ENCODE measurements around the gene ZBTB22.
A peak's percentile ranks its signal among the peaks of the same experiment; 100 is the strongest.
"Not testable (repeated sequence)": the region's sequence is repeated elsewhere in the genome, so short reads cannot be mapped to it uniquely, and the experiment has no call there.

Gene ZBTB22, protein sequence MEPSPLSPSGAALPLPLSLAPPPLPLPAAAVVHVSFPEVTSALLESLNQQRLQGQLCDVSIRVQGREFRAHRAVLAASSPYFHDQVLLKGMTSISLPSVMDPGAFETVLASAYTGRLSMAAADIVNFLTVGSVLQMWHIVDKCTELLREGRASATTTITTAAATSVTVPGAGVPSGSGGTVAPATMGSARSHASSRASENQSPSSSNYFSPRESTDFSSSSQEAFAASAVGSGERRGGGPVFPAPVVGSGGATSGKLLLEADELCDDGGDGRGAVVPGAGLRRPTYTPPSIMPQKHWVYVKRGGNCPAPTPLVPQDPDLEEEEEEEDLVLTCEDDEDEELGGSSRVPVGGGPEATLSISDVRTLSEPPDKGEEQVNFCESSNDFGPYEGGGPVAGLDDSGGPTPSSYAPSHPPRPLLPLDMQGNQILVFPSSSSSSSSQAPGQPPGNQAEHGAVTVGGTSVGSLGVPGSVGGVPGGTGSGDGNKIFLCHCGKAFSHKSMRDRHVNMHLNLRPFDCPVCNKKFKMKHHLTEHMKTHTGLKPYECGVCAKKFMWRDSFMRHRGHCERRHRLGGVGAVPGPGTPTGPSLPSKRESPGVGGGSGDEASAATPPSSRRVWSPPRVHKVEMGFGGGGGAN

DNA sequence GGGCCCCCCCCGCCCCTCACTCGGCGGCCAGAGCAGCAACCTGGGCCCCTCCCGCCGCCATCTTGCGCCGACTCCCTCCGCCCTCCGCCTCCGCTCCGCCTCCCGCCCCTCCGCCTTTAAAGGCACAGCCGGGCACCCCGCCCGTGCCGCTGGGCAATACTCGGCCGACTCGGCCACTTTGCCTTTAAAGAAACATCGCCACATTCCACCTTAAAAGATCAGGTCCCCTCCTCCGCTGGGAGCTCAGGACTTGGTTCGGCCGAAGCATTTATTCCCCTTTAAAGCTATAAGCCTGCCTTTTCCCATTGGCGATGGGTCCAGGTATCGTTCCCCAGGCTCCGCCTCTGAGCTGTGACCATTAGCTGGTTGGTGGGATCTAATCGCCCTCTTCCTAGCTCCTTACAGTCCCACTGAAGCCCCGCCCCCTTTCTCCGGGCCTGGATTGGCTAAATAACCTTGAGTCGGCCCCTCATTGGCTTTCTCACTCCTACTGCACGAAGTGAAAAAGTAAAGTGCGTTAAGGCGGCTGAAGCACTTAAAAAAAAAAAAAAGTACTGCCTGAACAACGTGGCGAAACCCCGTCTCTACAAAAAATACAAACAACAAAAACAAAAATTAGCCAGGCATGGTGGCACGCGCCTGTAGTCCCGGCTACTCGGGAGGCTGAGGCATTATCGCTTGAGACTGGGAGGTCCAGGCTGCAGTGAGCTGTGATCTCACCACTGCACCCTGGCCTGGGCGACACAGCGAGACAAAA lies at the start of gene ZBTB22:
TSS of gene ZBTB22 (minus strand) at position 76 of the 757 bp plus-strand sequence. CDS start 828 bp downstream, outside the sequence.
- peak; percentile 94 for FAIRE-seq
- DNase-seq (ENCODE audit: insufficient read length, low spot score) = peak; percentile 72

DNA sequence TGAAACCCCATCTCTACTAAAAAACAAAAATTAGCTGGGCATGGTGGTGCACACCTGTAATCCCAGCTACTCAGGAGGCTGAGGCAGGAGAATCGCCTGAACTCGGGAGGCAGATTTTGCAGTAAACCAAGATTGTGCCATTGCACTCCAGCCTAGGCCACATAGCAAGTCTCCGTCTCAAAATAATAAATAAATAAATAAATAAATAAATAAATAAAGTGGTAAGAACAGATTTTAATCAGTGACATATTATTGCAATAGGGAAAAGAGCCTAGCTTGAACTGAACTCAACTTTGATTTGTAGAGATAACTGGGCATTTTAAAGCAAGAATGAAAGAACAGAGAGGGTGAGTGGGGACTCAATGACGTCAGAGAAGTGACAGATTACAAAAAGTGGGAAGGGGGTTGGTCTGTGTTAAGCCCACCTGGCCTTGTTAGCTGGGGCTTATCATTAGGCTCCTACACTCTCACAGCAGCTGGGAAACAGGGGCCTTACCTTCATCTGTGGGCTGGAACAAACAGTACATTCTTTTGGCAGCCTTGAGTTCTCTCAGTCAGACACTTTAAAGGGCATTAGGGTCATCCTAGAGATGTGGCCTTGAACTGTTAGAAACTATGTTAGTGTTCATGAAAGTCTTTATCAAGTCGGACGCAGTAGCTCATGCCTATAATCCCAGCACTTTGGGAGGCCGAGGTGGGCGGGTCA lies 49.6 kb upstream of the ZBTB22 start:
- FAIRE-seq (no peak), DNase-seq (ENCODE audit: insufficient read length, low spot score) (no peak)

DNA sequence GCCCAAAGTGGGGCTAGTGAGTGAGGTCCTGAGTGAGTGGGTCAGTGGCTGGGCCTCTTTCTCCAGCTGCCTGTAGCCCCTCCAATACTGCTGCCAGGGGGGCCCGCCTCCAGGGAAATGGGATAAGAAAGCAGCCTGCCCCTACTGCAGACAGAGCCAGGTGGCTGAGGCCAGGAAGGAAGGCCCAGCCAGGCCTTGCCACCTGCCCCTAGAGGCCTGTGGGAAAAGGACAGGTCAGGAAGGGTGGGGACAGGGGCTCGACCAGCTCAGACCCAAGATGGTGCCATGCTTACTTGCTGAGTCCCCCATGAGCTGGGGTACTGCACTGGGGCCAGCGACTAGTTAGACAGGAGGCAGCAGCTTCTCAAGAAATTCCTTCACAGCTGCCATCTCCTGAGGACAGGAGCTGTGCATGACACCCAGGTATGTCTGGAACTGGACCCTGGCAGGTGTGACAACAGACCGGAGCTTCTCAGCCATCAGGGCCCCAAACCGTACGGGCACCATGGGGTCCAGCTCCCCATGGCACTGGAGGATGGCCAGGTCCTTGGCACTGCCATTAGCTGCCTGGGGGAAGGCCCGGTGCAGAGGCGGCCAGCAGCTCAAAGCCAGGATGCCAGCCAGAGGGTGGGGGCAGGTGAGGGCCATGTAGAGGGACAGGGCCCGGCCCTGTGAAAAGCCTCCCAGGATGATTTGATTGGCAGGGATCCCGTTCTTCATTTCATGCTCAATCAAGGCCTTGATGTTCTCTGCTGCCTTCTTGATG lies 47.8 kb upstream of the ZBTB22 start:
- not testable (repeated sequence) for FAIRE-seq; DNase-seq (ENCODE audit: insufficient read length, low spot score)

DNA sequence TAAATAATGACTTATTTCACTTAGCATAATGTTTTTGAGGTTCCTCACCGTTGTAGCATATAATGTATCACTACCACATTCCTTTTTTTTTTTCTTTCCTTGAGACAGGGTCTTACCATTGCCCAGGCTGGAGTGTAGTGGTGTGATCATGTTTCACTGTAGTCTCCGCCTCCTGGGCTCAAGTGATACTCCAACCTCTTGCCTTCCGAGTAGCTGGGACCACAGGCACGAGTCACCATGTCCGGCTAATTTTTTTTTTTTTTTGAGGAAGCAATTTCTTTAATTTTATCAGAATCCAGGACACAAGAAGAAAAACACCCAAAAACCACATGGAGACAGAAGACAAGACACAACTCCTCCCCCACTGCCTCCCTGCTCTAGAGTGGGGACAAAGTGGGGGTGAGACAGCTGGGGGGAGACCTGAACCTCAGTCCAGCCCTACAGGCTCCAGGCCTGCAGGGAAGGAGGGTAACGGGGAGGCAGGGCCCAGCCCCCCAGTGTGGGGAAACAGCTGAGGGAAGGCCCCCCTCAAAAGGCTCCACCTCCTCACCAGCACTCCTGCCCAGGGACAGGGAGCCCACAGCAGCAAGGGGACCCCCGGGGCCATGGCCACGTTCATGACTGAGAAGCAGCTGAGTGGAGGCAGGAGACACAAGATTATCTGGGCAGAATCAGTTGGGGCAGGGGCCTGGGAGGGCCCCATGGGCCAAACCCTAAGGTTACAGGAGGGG lies 47.1 kb upstream of the ZBTB22 start:
- not testable (repeated sequence) for FAIRE-seq; DNase-seq (ENCODE audit: insufficient read length, low spot score)

DNA sequence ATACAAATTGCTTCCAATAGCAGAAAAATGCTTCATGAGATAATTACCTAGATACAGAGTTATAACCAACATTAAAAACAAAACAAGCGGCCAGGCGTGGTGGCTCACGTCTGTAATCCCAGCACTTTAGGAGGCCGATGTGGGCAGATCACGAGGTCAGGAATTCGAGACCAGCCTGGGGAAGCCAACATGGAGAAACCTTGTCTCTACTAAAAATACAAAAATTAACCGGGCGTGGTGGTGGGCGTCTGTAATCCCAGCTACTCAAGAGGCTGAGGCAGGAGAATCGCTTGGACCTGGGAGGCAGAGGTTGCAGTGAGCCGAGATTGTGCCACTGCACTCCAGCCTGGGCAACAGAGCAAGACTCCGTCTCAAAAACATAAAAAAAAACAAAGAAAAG lies 45.9 kb upstream of the ZBTB22 start:
- DNase-seq (ENCODE audit: insufficient read length, low spot score); FAIRE-seq: not testable (repeated sequence)

DNA sequence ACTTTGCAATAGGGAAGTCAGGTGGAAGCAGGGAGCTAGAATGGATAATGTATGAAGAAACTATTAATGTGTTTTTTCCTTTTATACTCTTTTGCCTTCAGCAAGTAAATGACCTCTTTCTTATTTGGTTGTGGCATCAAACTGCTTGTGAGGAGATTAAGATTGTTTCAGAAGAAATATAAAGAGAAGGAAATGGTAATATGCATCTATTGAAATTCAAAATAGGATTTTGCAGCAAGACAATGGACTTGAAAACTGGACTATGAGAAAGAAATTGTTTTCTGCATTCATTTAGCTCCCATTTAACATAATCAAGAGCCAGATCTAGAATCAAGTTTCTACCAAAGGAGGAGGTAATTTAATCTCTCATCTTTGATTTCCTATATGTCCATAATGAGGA lies 41.8 kb upstream of the ZBTB22 start:
- DNase-seq (ENCODE audit: insufficient read length, low spot score) = no peak
- FAIRE-seq = no peak

DNA sequence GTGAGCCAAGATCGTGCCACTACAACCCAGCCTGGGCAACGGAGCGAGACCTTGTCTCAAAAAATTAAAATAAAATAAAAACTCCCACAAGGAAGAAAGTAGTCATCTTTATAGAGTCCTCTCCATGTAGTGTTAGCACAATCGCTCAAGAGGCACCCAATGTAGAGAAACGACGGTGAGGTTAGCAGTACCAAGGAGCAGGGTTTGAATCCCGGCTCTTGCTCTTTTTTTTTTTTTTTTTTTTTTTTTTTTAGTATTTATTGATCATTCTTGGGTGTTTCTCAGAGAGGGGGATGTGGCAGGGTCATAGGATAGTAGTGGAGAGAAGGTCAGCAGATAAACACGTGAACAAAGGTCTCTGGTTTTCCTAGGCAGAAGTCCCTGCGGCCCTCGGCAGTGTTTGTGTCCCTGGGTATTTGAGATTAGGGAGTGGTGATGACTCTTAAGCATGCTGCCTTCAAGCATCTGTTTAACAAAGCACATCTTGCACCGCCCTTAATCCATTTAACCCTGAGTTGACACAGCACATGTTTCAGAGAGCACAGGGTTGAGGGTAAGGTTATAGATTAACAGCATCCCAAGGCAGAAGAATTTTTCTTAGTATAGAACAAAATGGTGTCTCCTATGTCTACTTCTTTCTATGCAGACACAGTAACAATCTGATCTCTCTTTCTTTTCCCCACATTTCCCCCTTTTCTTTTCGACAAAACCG lies 39.8 kb upstream of the ZBTB22 start:
- not testable (repeated sequence) for DNase-seq (ENCODE audit: insufficient read length, low spot score); FAIRE-seq

DNA sequence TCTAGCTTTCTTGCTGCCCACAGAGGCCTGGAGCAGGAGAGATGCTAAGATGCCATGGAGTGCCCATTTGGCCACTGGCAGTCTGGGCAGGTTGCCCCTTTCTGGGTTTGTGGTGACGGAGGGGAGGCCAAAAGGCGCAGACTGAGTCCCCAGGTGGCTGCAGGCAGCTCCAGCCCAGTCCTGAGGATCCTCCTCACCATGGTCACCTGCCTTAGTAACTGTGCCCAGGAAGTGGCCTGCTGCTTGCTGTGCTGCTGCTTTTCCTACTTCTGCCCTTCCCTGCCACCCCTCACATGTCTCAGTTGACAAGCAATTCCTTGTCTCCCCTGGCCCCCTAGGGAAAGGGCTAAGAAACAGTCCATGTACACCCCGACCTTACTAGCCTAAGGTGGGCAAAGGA lies 38.8 kb upstream of the ZBTB22 start:
- FAIRE-seq = no peak
- DNase-seq (ENCODE audit: insufficient read length, low spot score) = no peak

DNA sequence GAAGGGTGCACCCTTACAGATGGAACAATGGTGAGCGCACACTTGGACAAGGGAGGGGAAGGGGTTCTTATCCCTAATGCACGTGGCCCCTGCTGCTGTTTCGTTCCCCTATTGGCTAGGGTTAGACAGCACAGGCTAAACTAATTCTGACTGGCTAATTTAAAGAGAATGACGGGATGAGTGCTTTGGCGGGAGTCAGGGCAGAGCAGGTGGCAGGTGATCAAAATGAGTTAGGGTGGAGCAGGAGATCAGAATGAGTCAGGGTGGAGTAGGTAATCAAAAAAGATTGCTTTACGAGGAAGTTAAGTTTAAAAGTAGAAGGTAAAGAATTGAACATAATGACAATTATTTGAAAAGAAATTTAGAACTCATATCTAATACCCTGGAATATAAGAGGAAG lies 38.3 kb upstream of the ZBTB22 start:
- not testable (repeated sequence) for FAIRE-seq; DNase-seq (ENCODE audit: insufficient read length, low spot score)

DNA sequence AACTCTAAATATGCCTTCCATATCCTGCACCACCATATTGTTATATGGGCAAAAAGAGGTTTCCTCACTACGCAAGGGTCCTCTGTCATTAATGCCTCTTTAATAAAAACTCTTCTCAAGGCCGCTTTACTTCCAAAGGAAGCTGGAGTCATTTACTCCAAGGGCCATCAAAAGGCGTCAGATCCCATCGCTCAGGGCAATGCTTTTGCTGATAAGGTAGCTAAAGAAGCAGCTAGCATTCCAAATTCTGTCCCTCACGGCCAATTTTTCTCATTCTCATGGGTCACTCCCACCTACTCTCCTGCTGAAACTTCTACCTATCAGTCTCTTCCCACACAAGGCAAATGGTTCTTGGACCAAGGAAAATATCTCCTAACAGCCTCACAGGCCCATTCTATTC lies 30.3 kb upstream of the ZBTB22 start:
- FAIRE-seq = no peak

DNA sequence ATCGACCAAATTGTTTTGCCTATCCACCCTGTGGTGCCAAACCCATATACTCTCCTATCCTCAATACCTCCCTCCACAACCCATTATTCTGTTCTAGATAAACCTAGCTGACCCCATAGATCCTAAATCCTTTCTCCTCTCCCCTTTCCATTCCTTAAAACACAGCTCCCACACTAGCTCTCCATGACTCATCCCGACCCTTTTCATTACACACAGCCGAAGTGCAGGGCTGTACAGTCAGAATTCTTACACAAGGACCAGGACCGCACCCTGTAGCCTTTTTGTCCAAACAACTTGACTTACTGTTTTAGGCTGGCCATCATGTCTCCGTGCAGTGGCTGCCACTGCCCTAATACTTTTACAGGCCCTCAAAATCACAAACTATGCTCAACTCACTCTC lies 29.4 kb upstream of the ZBTB22 start:
- FAIRE-seq; DNase-seq (ENCODE audit: insufficient read length, low spot score): not testable (repeated sequence)

More for the DNA sequence above, 30.3 kb upstream of the ZBTB22 start:
- DNase-seq (ENCODE audit: insufficient read length, low spot score) = no peak

DNA sequence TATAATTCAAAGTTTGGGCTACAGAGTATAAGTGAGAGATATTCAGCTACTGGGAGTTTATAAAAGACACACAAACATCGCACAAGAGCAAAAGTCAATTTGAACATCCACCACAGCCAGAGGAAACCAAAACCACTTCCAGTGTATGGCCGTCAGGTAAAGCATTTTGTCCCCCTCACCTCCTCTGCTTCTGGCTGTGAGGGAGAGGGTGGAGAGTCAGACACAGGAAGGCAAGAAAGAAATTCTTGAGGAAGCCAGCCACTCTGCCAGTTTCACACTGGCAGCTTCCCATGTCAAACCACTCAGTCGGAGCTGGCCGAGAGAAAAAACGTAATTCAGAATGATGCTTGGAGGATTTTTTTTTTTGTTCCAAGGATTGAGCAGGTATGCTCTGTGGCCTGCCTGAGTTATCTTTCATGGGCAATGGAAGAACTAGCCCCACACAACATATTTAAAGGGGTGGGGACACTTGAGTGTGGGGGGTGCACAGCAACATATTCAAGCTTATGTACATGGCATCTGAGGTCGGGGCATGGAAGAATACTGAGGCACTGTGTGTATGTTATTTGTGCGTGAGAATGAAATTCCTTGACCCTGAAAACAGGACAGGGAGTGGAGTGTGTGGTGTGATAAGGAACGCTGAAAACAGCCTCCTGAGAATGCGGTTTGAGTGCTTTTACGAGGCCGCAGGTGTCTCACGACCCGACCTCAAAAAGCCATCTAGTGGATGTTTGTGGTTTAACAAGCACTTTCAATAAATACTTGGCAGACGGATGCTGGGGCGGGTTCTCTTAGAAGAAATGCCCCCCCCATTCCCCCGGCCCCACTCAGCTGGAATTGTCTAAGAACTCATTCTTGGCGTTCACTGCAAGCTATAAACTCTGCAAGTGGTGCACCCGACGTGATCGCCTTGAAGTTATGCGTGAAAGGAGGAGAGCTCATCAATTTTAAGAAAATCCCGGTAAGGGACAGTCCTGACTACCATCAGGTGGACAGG lies 27.5 kb upstream of the ZBTB22 start:
- peak; percentile 81 for FAIRE-seq
- peak; percentile 45 for DNase-seq (ENCODE audit: insufficient read length, low spot score)

DNA sequence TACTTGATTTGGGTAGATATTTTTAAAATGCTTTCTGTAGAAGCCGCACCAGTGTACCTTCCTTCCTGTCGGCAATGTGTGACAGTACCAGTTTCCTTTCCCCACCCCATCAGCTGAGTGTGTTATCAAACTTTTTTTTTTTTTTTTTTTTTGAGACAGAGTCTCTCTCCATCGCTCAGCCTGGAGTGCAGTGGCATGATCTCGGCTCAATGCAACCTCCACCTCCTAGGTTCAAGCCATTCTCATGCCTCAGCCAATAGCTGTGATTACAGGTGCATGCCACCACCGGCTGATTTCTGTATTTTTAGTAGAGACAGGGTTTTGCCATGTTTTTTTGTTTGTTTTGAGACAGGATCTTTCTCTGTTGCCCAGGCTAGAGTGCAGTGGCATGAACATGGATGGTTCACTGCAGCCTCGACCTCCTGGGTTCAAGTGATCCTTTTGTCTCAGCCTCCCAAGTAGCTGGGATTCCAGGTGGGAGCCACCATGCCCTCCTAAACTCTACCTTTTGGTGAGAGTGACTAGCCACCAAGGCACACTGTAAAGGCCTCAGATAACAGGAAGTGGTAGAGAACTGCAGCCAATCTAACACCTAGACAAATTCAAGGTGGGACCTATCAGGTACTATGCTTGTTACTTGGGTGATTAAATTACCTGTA lies 26.5 kb upstream of the ZBTB22 start:
- FAIRE-seq (peak; percentile 31), DNase-seq (ENCODE audit: insufficient read length, low spot score) (peak; percentile 53)

DNA sequence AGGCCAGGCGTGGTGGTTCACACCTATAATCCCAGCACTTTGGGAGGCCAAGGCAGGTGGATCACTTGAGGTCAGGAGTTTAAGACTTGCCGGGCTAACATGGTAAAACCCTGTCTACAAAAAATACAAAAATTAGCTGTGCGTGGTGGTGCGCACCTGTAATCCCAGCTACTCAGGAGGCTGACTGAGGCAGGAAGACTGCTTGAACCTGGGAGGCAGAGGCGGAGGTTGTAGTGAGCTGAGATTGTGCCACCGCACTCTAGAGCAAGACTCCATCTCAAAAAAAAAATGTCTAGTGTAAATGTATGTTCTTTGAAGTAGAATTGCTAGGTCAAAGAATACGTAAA lies 26.0 kb upstream of the ZBTB22 start:
- DNase-seq (ENCODE audit: insufficient read length, low spot score); FAIRE-seq: not testable (repeated sequence)

DNA sequence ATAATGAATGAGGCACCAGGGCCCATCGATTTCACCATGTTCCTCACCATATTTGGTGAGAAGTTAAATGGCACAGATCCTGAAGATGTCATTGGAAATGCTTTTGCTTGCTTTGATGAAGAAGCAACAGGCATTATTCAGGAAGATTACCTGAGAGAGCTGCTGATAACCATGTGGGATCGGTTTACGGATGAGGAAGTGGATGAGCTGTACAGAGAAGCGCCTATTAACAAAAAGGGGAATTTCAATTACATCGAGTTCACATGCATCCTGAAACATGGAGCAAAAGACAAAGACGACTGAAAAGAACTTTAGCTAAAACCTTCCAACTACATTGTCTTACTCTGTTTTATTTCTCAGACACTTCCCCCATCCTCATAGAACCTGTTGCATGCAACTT lies 21.6 kb upstream of the ZBTB22 start:
- DNase-seq (ENCODE audit: insufficient read length, low spot score) = no peak
- no peak for FAIRE-seq

DNA sequence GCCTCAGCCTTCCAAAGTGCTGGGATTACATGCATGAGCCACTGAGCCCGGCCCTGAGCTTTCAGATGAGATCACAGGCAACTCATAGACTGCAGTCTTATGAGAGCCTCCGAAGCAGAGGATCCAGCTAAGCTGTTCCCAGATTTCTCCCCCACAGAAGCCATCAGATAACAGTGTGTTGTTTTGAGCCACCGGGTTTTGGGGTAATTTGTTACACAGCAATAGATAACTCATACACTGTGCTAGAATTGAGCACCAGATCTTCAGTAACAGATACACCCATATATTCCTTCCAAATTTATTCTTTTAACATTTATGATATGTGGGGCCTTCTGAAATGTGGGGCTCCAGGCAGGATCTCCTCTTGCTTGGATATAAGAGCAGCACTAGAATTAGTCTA lies 19.0 kb upstream of the ZBTB22 start:
- FAIRE-seq (no peak), DNase-seq (ENCODE audit: insufficient read length, low spot score) (no peak)

DNA sequence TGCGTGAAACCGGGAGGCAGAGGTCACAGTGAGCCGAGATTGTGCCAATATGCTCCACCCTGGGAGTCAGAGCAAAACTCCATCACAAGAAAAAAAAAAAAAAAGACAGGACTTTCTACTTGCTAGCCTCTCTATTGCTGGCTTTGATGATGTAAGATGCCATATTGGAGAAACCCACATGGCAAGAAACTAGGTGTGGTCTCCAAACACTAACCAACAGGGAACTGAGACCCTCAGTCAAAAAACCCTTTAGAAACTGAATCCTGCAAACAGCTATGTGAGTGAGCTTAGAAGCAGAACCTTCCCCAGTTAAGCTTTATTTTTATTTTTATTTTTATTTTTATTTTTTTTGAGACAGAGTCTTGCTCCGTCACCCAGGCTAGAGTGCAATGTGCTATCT lies 18.4 kb upstream of the ZBTB22 start:
- DNase-seq (ENCODE audit: insufficient read length, low spot score) (no peak), FAIRE-seq (no peak)

Data from GM19239 (cell line).